Measurements from ENCODE around the gene CD38.

- TF ChIP-seq CTCF (conservative IDR thresholded peaks at IDR 0.05 in 1 of 2, IDR thresholded peaks at IDR 0.05 in 1 of 2; ENCODE audit: extremely low read depth in 1 of 2, insufficient read depth in 1 of 2, low read depth in 1 of 2, low read length in 2 of 2) (no peak), EZH2 (IDR thresholded peaks at IDR 0.05; ENCODE audit: borderline replicate concordance, low read length) (no peak)
Measured at GRCh38 chr4:15783676-15784075, 5.5 kb downstream of the CD38 start.

Measured in mammary epithelial cell (primary cell).